Activated naive CD4-positive, alpha-beta T cell treated with anti-CD3 and anti-CD28 coated beads for 36 hours (primary cell): ENCODE results near the gene GFER. TPM values are rescaled to one million over a fixed set of nuclear protein-coding genes. Genes with fewer than 3 reads are reported as not detected.
"Not testable (repeated sequence)": the region's sequence is repeated elsewhere in the genome, so short reads cannot be mapped to it uniquely, and the experiment has no call there.

Experiments used
- CTCF ChIA-PET: fragments of 350-600 bp; sonication (Branson Sonifier 250); formaldehyde crosslinking; loops from one replicate; lab custom pipeline; 2021; ENCODE audit warnings: antibody characterized with exemption; lab: Charles Lee
- DNase-seq: peaks from one replicate; pipeline ENCODE4 v3.0.0-alpha.2; 2020
- H3K27ac Mint-ChIP-seq: one replicate; pipeline ENCODE4 v1.8.0; 2021; ENCODE audit warnings: mild to moderate bottlenecking, mixed read lengths
- H3K27me3 Mint-ChIP-seq: one replicate; pipeline ENCODE4 v1.8.0; 2021; ENCODE audit warnings: low read depth, mixed read lengths
- H3K36me3 Mint-ChIP-seq: one replicate; pipeline ENCODE4 v1.8.0; 2021; ENCODE audit warnings: low read depth, mixed read lengths
- H3K4me1 Mint-ChIP-seq: one replicate; pipeline ENCODE4 v1.8.0; 2021; ENCODE audit warnings: low read depth, mixed read lengths
- H3K4me3 Mint-ChIP-seq: one replicate; pipeline ENCODE4 v1.8.0; 2021; ENCODE audit warnings: mild to moderate bottlenecking, moderate library complexity, mixed read lengths
- H3K9me3 Mint-ChIP-seq: one replicate; pipeline ENCODE4 v1.8.0; 2021; ENCODE audit warnings: mixed read lengths
- intact Hi-C: fragments of 100-400 bp; cut with micrococcal nuclease; formaldehyde crosslinking; loops from one replicate; pipeline ENCODE4 v1.15.1; 2023
- total RNA-seq, 2 experiments: library from RNA; stranded (reverse); gene quantifications; one replicate each; pipeline ENCODE4 v1.2.3, GENCODE V29; 2021

Gene GFER
- total RNA-seq, 2 experiments from 2014 or later: 29.8 to 30.1 TPM

DNA sequence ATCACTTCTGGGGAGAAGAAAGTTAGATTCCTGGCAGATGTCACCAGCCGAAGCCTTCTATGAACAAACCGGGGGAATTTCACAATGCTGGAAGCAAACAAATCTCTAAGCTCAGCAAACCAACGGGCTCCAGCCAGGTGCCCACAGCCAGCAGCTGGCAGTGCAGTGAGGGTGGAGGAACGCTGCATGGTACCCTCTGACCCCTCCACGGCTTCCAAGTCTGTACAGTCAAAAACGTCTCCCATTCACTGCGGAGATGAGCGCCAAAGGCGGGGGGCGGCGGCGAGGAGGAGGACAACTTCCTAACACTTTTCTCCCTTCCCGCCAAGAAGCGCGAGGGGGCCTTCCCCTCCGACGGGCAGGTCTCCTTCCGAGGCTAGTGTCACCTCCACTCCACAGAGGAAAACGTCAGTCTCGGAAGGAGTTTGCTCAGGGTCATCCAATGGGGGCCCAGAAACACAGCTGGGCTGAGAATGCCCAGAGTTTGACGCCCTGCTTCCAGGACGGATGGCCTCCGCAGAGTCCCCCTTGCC, 24.7 kb downstream of the GFER start:
- Mint-ChIP-seq H3K4me1 (peaks cover 42% of the 10 kb centered on the region), H3K36me3 (peaks cover 30% of the 10 kb centered on the region), H3K9me3 (no peaks in the 10 kb centered on the region), H3K27me3 (no peaks in the 10 kb centered on the region), H3K27ac (peak overlapping the region; percentile 89), H3K4me3 (peak overlapping the region; percentile 82)
- intact Hi-C loops: loop anchor here (1.0 to 5.0 kb wide), 3 partner anchors 16 to 151 kb away; partner anchors contain the start of gene RPS2
- CTCF ChIA-PET: interaction anchor here (0.6 to 1.3 kb wide), 4 partner anchors 10 to 19 kb away, joined by 3 read pairs; no protein-coding TSS in a partner anchor
- DNase-seq: peak; percentile 77

DNA sequence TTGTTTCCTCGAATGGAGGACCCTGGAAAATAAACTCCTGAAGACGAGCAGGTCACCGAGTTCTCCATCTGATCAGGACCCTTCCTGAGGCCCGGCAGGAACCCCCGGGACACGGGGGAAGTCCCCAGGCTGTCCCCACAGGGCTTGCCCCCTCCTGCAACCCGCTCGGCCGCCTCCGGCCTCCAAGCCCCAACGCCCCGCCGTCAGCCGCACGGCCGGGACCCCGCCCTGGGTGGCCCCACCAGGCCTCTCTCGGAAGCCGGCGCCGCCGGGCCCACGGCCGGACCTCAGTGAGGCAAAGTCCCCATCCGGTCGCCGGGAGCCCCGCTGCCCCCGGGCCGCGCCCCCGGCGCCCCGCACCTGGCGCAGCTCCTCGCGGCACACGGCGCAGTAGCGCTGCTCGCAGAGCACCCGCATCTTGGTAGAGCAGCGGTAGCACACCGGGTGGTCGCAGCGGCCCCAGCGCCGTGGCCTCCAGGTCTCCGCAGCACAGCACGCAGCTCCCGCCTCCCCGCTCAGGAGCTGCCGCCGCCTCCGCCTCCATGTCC, 25.2 kb downstream of the GFER start:
- Mint-ChIP-seq H3K9me3 (no peaks in the 10 kb centered on the region), H3K4me3 (peak overlapping the region; percentile 82), H3K27me3 (no peaks in the 10 kb centered on the region), H3K27ac (peak overlapping the region; percentile 89), H3K4me1 (peaks cover 42% of the 10 kb centered on the region), H3K36me3 (peaks cover 30% of the 10 kb centered on the region)
- CTCF ChIA-PET: interaction anchor here (0.6 to 1.0 kb wide), 2 partner anchors 12 to 19 kb away, joined by 3 read pairs; no protein-coding TSS in a partner anchor
- intact Hi-C loops: loop anchor here (1.0 to 5.0 kb wide), 3 partner anchors 17 to 152 kb away; partner anchors contain the start of gene RPS2
- DNase-seq: no peak

DNA sequence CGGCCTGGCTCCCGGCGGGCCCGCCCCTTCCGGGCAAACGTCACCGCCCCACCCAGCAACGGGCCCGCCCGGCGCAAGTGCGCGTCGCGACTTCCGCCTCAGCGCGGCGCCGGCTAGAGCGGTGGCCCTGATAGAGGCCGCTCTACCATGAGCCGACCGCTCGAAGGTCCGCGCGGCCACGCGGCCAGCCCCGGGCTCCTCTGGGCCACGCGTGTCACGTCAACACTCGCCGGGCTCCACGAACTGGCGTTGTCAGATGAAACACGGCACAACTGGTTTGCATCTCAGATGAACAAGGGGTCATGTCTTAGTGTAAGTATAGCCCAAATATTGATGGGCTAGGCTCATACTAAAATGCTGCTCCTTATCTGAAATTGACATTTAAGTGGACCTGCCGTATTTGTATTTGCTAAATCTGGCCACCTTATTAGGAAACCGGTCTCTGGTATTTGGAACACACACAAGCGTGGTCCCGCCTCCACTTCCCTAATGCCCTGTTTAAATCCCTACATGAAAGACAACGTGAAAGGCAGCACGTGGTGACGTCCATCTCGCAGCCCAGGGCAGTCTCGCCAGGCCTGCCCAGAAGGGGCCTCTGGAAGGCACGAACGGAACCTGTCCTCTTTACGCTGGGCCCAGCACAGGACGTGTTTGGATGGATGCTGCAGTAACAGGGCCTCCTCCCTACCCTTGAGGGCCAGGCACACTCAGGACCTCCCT, 26.0 kb downstream of the GFER start, which contains the start of gene ZNF598:
Gene ZNF598, minus strand, starts transcription at position 31 of the 720 bp plus-strand sequence.
- Mint-ChIP-seq H3K4me1 (peaks cover 39% of the 10 kb centered on the region), H3K4me3 (peak within 1 kb of the TSS; percentile 88), H3K36me3 (peaks cover 30% of the 10 kb centered on the region), H3K9me3 (no peaks in the 10 kb centered on the region), H3K27me3 (no peaks in the 10 kb centered on the region), H3K27ac (peak within 1 kb of the TSS; percentile 89)
- CTCF ChIA-PET: no interaction called here
- peak; percentile 77 for DNase-seq
- intact Hi-C loops: loop anchor here (1.0 to 5.0 kb wide), 3 partner anchors 18 to 153 kb away; partner anchors contain the start of gene RPS2

DNA sequence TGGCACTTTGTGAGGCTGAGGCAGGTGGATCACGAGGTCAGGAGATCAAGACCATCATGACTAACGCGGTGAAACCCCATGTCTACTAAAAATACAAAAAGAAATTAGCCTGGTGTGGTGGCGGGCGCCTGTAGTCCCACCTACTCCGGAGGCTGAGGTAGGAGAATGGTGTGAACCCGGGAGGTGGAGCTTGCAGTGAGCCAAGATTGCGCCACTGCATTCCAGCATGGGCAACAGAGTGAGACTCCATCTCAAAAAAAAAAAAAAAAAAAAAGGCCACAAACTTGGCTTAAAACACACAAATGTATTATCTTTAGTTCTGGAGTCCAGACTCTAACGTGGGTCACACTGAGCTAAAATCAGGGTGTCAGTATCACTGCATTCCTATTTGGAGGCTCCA, 27.7 kb downstream of the GFER start:
- H3K27ac Mint-ChIP-seq, intact Hi-C loops, DNase-seq, H3K9me3 Mint-ChIP-seq, H3K27me3 Mint-ChIP-seq: not testable (repeated sequence)
- CTCF ChIA-PET: interaction anchor here (0.7 to 2.1 kb wide), 5 partner anchors 8 to 29 kb away, joined by 3 to 8 read pairs (median 4); no protein-coding TSS in a partner anchor
- H3K36me3 Mint-ChIP-seq: peaks cover 25% of the 10 kb centered on the region
- H3K4me3 Mint-ChIP-seq: peak overlapping the region; percentile 24
- peaks cover 23% of the 10 kb centered on the region for H3K4me1 Mint-ChIP-seq

DNA sequence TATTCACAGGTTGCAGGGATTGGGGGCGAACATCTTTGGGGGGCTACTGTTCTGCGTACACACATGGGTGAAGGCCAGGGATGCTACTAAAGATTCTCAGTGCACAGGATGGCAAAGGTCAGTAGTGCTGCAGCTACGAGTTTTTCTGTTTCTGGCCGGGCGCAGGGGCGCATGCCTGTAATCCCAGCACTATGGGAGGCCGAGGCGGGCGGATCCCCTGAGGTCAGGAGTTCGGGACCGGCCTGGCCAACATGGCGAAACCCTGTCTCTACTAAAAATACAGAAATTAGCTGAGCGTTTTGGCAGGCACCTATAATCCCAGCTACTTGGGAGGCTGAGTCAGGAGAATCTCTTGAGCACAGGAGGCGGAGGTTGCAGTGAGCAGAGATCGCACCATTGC, 29.5 kb downstream of the GFER start:
- DNase-seq: no peak
- peaks cover 2% of the 10 kb centered on the region for H3K27me3 Mint-ChIP-seq
- intact Hi-C loops: no loop called here
- H3K4me1 Mint-ChIP-seq: peaks cover 8% of the 10 kb centered on the region
- CTCF ChIA-PET: interaction anchor here (0.6 to 1.7 kb wide), 4 partner anchors 9 to 127 kb away, joined by 3 to 5 read pairs (median 4); no protein-coding TSS in a partner anchor
- no peak overlapping the region for H3K27ac Mint-ChIP-seq
- H3K9me3 Mint-ChIP-seq: no peaks in the 10 kb centered on the region
- H3K36me3 Mint-ChIP-seq: peaks cover 8% of the 10 kb centered on the region
- H3K4me3 Mint-ChIP-seq: no peak overlapping the region

DNA sequence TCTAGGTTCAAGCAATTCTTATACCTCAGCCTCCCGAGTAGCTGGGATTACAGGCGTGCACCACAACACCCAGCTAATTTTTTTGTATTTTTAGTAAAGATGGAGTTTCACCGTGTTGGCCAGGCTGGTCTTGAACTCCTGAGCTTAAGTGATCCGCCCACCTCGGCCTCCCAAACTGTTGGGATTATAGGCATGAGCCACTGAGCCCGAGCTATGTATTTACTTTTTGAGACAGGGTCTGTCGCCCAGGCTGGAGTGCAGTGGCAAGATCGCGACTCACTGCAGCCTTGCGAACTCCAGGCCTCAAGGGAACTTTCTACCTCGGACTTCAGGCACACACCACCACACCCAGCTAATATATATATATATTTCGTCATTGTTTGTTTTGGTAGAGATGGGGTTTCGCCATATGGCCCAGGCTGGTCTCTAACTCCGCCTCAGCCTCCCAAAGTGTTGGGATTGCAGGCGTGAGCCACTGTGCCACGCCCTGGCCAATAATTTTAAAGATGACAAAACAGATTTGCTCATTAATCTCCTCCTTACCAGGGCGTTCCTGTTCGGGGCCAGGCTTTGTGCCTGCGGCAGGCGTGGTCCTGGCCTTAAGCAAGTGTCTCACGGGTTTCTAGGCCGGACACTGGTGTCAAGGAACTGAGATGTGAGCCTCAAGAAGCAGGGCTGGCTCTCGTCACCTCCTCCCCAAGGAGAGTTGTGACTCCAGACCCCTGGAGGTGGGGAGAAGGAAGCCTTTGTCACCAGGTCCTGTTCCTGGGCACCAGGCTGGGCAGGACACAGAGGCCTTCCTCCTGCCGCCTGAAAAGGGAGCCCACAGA, 31.3 kb downstream of the GFER start:
- intact Hi-C loops: no loop called here
- Mint-ChIP-seq H3K4me3 (no peak overlapping the region), H3K36me3 (peaks cover under 1% of the 10 kb centered on the region), H3K9me3 (no peaks in the 10 kb centered on the region), H3K27ac (no peak overlapping the region), H3K27me3 (peaks cover 6% of the 10 kb centered on the region), H3K4me1 (peaks cover 3% of the 10 kb centered on the region)
- CTCF ChIA-PET: interaction anchor here (0.8 kb wide), 1 partner anchor 125 kb away, joined by 3 read pairs; no protein-coding TSS in a partner anchor
- DNase-seq: no peak

DNA sequence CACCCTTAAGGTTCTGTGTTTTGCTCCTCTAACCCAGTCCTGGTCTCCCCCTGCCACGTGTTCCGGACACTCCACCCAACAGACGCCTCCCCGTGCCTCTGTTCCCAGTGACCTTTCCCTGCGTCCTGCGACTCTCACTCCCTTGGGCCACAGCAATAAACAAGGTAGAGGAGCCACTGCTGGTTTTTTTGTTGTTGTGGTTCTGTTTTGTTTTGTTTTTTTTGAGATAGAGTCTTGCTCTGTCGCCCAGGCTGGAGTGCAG, 31.9 kb downstream of the GFER start:
- H3K4me1 Mint-ChIP-seq: peaks cover 2% of the 10 kb centered on the region
- CTCF ChIA-PET: interaction anchor here (0.7 to 3.1 kb wide), 3 partner anchors 12 to 132 kb away, joined by 3 to 16 read pairs (median 4); no protein-coding TSS in a partner anchor
- no peak overlapping the region for H3K4me3 Mint-ChIP-seq
- no peaks in the 10 kb centered on the region for H3K36me3 Mint-ChIP-seq
- DNase-seq: no peak
- H3K27ac Mint-ChIP-seq: no peak overlapping the region
- H3K27me3 Mint-ChIP-seq: peaks cover 10% of the 10 kb centered on the region
- H3K9me3 Mint-ChIP-seq: no peaks in the 10 kb centered on the region
- intact Hi-C loops: no loop called here

DNA sequence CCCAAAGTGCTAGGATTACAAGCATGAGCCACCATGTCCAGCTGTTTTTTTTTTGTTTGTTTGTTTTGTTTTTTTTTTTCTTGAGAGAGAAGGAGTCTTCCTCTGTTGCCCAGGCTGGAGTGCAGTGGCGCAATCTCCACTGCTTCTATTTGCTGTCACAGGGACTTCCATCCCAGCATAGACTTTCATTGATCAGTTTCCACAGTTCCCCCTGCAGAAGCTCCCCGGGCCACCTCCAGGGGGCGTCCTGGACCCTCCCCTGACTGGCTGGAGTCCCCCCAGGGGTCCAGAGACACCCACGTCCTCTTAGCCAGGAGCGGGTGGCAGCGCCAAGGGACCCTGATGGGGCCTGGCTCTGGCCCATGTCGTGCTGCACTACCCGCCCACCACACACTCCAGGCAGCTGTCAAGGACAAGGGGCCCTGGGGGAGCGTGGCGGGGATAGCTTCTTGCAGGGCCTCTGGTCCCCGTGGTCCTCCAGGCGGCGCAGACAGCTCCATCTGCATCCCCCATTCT, 32.5 kb downstream of the GFER start:
- H3K27ac Mint-ChIP-seq: no peak overlapping the region
- H3K4me3 Mint-ChIP-seq: no peak overlapping the region
- H3K27me3 Mint-ChIP-seq: peaks cover 13% of the 10 kb centered on the region
- no peaks in the 10 kb centered on the region for H3K9me3 Mint-ChIP-seq
- peaks cover 2% of the 10 kb centered on the region for H3K4me1 Mint-ChIP-seq
- DNase-seq: no peak
- no peaks in the 10 kb centered on the region for H3K36me3 Mint-ChIP-seq
- intact Hi-C loops: no loop called here
- CTCF ChIA-PET: interaction anchor here (0.7 to 3.1 kb wide), 4 partner anchors 9 to 131 kb away, joined by 3 to 16 read pairs (median 4); no protein-coding TSS in a partner anchor

DNA sequence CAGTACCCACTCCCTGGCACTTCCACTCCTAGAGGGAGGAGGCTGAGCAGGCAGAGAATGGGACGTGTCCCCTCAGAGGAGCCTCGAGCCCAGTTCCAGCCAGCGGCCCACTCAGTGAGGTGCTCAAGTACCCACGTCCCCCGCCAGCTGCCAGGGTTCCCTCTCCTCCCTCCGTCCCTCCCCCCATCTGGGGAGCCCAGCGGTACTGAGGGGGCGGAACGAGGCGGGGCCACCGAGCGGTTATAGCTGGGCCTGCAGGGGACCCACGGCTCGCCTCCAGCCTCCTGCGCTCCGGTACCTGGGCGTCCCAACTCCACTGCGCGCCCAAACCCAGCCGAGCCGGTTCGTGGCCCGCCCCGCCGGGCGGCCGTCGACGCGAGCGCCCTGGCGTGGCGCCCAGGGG, 35.5 kb downstream of the GFER start, which contains the start of gene NPW:
Gene NPW, plus strand, starts transcription at position 268 of the 403 bp plus-strand sequence.
- Mint-ChIP-seq H3K4me1 (peaks cover 12% of the 10 kb centered on the region), H3K4me3 (no peak within 1 kb of the TSS), H3K27ac (no peak within 1 kb of the TSS), H3K36me3 (no peaks in the 10 kb centered on the region), H3K9me3 (no peaks in the 10 kb centered on the region), H3K27me3 (peaks cover 26% of the 10 kb centered on the region)
- DNase-seq: no peak
- intact Hi-C loops: no loop called here
- CTCF ChIA-PET: interaction anchor here (1.5 to 2.0 kb wide), 2 partner anchors 8 to 121 kb away, joined by 6 to 10 read pairs; no protein-coding TSS in a partner anchor

DNA sequence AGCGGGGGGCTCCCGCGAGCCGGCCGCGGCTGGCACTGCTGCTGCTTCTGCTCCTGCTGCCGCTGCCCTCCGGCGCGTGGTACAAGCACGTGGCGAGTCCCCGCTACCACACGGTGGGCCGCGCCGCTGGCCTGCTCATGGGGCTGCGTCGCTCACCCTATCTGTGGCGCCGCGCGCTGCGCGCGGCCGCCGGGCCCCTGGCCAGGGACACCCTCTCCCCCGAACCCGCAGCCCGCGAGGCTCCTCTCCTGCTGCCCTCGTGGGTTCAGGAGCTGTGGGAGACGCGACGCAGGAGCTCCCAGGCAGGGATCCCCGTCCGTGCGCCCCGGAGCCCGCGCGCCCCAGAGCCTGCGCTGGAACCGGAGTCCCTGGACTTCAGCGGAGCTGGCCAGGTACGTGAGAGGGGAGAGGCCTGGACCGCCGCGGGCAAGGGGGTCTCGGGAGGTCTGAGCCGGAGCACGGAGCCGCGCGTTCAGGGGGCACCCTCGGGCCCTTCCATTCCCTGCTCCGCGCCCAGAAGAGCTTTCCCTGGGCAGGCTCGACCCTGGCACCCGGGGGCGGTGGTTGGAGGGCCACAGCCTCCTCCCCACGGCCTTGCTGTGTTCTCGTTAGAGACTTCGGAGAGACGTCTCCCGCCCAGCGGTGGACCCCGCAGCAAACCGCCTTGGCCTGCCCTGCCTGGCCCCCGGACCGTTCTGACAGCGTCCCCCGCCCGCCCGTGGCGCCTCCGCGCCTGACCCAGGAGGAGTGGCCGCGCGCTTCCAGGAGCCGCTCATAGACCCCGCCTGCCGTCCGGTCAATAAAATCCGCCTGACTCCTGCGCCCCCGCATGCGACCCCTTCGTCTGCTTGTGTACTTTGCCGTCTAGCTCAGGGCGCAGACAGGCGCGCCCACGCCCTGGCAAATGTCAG, 36.2 kb downstream of the GFER start:
- Mint-ChIP-seq H3K36me3 (no peaks in the 10 kb centered on the region), H3K4me3 (no peak overlapping the region), H3K27ac (no peak overlapping the region), H3K4me1 (peaks cover 12% of the 10 kb centered on the region), H3K27me3 (peaks cover 26% of the 10 kb centered on the region), H3K9me3 (no peaks in the 10 kb centered on the region)
- intact Hi-C loops: no loop called here
- CTCF ChIA-PET: interaction anchor here (0.7 to 2.0 kb wide), 3 partner anchors 9 to 174 kb away, joined by 3 to 10 read pairs (median 6); no protein-coding TSS in a partner anchor
- DNase-seq: no peak
